SK-N-MC (cell line): ENCODE results near the gene ADGRL1.

ENCODE experiments used
- EZH2 ChIP-seq: fragments of 200-600 bp; sonication (generic); IDR thresholded peaks from one replicate; pipeline ENCODE4 v1.6.1; 2017; ENCODE audit warnings: antibody characterized with exemption
- FOXP2 ChIP-seq: optimal IDR thresholded peaks from 2 replicates; pipeline ENCODE3; 2011; ENCODE audit warnings: mild to moderate bottlenecking, moderate library complexity; ENCODE audit not compliant: insufficient read depth; ENCODE audit errors: extremely low read length, control extremely low read depth
- POLR2AphosphoS5 ChIP-seq: IDR thresholded peaks from 2 replicates; pipeline ENCODE4 v1.6.1; 2012; ENCODE audit warnings: mild to moderate bottlenecking, low read depth, low read length, borderline replicate concordance

DNA sequence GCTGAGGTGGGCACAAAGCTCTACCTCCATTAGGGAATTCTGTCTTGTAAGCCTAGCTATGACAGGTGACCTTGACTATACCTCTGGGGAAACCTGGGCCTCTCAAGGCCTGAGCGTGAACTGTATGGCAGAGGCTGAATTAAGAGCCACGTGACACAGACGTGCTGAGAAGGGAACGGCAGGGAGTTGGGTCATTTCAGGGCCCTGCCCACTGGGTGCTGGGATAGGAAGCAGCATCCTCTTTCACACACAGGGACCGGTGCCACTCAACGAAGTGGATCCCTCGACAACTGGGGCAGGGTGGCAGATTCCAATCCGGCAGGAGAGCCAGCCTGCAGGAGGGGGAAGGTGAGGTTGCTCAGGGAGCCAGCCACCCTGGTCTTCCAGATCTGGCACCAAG, 78.8 kb downstream of the ADGRL1 start:
- no peak for TF ChIP-seq POLR2AphosphoS5
- TF ChIP-seq EZH2: no peak
- no peak for TF ChIP-seq FOXP2
